GM18861 (cell line): ENCODE data around the gene CLDND2.
A peak's percentile ranks its signal among the peaks of the same experiment; 100 is the strongest.

Source experiments
- ATAC-seq: cut with Tn5 transposase; IDR thresholded peaks from one replicate; pipeline ENCODE4 v1.9.1; 2021; ENCODE audit not compliant: unreplicated experiment

The CLDND2 gene

DNA sequence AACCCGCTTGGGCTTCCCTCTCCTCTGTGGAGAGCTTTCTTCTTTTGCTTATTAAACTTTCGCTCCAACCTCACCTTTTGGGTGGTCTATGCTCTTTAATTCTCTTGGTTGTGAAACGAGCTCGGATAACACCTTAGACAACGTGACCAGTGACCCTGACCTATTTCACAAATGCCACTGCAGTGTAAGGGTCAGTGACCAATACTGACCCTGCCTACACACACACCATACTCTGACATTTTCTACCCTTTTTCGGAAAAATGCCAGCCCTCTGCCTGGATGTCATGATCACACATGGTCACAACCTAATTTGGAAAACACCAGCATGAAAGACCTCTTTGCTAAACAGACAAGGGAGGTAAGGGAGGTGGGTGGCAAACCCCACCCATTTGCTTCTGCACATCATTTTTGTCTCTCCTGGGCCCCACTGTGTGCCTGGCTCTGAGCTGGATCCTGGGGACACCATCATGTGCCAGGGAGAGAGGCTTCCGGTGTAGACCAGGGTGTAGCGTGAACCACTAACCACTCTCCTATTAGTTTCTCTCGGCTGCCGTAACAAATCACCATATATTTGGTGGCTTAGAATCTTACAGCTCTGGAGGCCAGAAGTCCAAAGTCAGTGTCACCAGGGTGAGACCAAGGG, 12.5 kb downstream of the CLDND2 start:
- no peak for ATAC-seq

- no peak for ATAC-seq
These were observed 14.1 kb downstream of the CLDND2 start for GRCh38 chr19:51354742-51355148.

DNA sequence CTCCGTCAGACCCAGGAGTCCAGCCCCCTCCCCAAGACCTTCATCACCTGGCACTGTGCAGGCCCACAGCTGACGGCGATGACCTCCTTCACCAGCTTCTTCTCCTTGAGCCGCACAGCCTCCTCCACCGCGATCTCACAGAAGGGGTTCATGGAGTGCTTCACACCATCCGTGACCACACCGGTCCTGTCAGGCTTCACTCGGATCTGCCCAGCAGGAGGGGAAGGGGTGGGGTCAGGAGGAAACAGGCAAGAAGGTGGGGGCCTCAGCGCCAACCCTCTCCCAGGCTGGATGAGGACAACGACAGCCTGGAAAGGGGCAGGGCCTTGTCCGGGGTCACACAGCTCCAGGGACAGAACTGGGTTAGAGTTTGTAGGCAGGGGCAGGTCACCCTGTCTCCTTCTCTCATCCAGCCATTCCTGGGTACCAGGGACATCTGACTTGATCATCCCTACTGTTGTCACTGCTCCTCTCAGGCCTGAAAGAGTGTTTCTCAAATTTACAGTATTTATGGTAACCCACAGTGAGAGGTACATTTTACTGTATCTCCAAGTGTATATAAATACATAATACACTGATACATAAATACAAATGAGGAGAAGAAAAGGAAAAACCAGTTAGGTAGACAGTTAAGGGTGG, 14.6 kb downstream of the CLDND2 start:
- ATAC-seq: no peak

- no peak for ATAC-seq
These were observed 15.9 kb downstream of the CLDND2 start for GRCh38 chr19:51352783-51353360.

GRCh38 chr19:51351266-51351990, 17.4 kb downstream of the CLDND2 start:
- no peak for ATAC-seq

- ATAC-seq: no peak
These were observed 21.4 kb downstream of the CLDND2 start for GRCh38 chr19:51347209-51347928.

DNA sequence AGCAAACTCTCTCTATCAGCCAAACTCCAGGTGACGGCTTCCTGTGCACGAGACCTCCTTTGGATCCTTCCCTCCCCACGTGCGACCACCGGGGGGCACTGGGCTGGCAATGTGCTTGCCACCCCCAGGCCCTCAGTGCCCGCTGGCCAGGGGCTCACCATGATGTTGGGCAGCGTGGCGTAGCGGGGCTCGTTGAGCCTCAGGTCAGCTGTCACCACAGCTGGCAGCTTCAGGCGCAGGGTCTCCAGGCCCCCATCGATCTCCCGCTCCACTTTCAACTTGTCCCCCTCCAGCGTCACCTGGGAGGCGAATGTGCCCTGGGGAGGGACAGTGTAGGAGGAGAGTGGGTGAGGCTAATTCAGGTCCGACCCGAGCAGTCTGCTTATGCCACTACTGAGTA, 22.1 kb downstream of the CLDND2 start:
- ATAC-seq: no peak

- no peak for ATAC-seq
These were observed 23.7 kb downstream of the CLDND2 start for GRCh38 chr19:51345076-51345620.

GRCh38 chr19:51342631-51343569, 25.9 kb downstream of the CLDND2 start:
- ATAC-seq: no peak

- no peak for ATAC-seq
These were observed 26.7 kb downstream of the CLDND2 start, which contains the start of gene VSIG10L for GRCh38 chr19:51341976-51342580. Gene VSIG10L (minus strand): TSS chr19:51342139. CDS start chr19:51342124, 15 bp downstream.

DNA sequence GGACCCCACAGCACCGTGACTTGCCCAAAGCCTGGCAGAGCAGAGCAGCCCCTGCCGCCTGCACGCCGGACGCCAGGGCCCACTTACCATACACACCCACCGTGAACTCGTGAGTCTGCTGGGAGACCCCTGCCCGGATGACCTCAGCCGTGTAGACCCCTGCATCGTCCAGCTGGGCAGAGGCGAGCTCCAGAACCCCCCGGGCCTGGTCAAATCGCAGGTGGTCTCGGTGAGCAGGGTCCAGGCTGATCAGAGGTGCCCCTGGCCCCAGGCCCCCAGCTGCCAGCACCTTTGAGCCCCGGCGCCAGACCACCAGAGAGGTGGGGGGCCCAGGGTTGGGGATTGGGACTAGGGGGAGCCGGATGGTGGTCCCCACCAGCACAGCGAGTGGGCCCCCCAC, 27.7 kb downstream of the CLDND2 start:
- no peak for ATAC-seq

- ATAC-seq: peak; percentile 28
These were observed 28.8 kb downstream of the CLDND2 start for GRCh38 chr19:51339687-51340656.

DNA sequence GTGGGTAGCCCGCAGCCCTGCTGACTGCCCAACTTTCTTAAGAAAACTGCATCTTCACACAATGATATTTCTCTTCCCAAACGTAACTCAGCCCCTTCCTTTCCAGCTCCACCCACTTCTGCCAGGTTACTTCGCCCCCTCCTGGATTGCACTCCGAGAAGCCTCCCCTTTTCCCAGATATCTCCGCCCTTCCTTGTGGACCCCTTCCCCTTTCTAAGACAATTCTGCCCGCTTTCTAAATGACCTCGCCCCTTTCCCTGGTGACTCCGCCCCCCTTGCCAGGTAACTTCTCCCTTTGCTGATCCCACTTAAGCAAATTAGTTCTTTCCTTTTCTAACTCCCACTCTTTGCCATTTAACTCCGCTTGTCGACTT, 29.5 kb downstream of the CLDND2 start:
- no peak for ATAC-seq

DNA sequence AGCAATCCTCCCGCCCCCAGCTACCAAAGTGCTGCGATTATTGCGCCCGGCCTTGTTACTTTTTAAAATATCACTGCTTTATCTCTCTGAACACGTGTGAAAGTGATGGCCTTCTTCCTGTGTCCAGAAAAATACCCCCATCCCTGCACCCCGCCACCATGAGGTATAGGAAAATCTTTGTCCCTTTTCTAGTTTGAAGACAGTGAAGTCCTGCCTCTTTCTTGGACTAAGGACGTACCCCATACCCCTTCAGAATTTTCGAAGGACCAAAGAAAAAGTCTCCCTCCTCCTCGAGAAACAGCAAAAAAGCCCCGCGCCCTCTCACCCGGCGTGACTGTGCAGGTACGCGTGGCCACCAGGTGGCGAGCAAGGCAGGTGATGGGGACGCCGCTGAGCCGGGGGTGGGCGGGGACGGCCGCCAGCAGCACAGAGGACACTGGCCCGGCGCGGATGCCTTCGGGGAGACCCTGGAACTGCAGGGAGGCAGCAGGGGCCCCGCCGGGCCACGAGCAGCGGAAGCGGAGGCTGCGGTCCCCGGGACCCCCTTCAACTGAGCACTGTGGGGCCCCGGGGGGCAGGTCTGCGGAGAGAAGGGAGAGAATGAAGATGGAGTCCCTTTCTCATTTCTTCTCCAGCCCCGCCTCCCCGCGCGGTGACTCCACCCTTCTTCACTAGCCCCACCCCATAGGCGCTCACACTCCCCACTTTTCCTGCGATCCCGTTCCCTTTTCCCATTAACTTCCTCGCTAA, 30.1 kb downstream of the CLDND2 start:
- peak; percentile 49 for ATAC-seq

DNA sequence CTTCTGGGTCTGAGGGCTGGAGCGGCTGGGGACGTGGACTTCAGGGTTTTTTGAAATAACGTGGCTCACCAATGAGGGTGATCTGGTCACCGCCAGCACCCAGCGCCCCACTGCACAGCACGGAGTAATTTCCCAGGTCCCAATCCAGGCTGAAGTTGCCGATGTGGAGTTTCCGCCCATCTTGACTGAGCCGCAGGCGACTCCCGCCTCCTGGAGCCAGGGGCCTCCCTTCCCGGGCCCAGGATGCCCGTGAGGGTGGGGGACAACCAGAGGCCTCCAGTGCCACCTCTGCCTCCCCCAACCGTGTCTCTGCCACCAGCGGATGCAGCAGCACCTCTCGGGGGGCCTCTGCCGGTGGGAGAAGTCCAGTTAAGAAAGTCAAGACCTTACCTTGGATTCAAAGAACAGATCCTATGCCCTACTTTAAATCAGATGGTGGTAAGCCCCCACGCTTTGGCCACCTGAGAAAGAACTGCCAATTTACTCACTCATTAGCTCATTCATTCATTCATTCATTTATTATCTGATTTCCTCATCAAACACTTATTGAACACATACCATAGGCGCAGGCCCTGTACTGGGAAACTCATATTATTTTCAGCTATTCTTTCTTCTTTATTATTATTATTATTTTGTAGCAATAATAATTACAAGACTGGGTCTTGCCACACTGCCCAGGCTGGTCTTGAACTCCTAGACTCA, 30.8 kb downstream of the CLDND2 start:
- no peak for ATAC-seq

DNA sequence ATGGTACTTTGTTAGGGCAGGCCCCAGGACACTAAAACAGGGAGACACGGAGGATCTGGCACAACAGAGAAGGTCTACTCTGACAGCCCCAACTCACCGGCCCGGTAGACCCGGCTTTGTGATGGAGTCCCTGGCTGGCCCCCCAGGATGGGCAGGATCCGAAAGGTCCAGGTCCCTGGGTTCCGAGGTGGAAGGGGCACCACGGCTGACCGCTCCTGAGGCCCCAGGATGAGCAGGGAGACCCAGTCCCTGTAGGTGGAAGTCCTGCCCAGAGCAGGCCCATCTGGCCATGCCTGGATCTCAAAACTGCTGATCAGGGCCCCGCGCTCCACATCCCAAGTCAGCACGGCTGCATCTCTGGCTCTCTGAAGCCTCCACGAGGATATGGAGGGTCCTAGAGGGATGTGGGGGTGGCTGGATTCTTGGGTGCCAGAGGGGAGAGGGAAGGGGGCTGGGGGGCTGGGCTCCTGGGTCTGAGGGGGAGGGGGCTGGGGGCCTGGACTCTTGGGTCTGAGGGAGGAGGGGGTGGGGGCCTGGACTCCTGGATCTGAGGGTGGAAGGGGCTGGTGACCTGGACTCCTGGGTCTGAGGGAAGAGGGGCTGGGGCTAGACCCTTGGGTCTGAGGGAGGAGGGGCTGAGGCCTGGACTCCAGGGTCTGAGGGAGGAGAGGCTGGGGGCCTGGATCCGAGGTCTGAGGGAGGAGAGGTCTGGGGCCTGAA, 31.5 kb downstream of the CLDND2 start:
- ATAC-seq: no peak
